HepG2 (cell line): ENCODE measurements around the gene EFNA2. TPM values are rescaled to one million over a fixed set of nuclear protein-coding genes. Genes with fewer than 3 reads are reported as not detected.

ENCODE experiments used
- ATAD3A ChIP-seq: sonication (generic); formaldehyde crosslinking; IDR thresholded peaks from 2 replicates; pipeline ENCODE4 v1.4.0; 2020; ENCODE audit warnings: missing genetic modification reagents
- CREM ChIP-seq, 2 experiments: sonication (generic) in 1 of 2; formaldehyde crosslinking in 1 of 2; IDR thresholded peaks; 2 replicates each; pipeline versions ENCODE4 v1.4.0 to v1.6.1; 2016 to 2020; ENCODE audit warnings: antibody characterized with exemption in 1 of 2, mild to moderate bottlenecking in 1 of 2, missing genetic modification reagents in 1 of 2
- KDM6A ChIP-seq: IDR thresholded peaks from 2 replicates; pipeline ENCODE4 v1.6.1; 2016; ENCODE audit warnings: low read depth
- MAFF ChIP-seq: IDR thresholded peaks from 2 replicates; pipeline ENCODE4 v1.6.1; 2011; ENCODE audit warnings: low read depth, low read length, improper control_type of control experiment
- MEIS1 ChIP-seq: sonication (generic); formaldehyde crosslinking; IDR thresholded peaks from 2 replicates; pipeline ENCODE4 v1.9.0; 2021; ENCODE audit warnings: mild to moderate bottlenecking, missing genetic modification reagents, moderate library complexity, borderline replicate concordance
- MTF2 ChIP-seq: sonication (generic); formaldehyde crosslinking; IDR thresholded peaks from 2 replicates; pipeline ENCODE4 v1.5.0; 2020; ENCODE audit warnings: missing genetic modification reagents, borderline replicate concordance
- NR2C2 ChIP-seq: sonication (generic); formaldehyde crosslinking; IDR thresholded peaks from 2 replicates; pipeline ENCODE4 v1.4.0; 2020; ENCODE audit warnings: missing genetic modification reagents, mild to moderate bottlenecking, moderate library complexity, borderline replicate concordance
- RAD21 ChIP-seq: fragments of 450-650 bp; formaldehyde crosslinking; IDR thresholded peaks from 2 replicates; pipeline ENCODE4 v1.5.0; 2020; ENCODE audit warnings: mild to moderate bottlenecking
- RBM22 ChIP-seq: fragments of 200-400 bp; formaldehyde crosslinking; optimal IDR thresholded peaks from 2 replicates; pipeline ENCODE3; 2017; ENCODE audit warnings: mild to moderate bottlenecking, low read length, moderate library complexity
- ZNF205 ChIP-seq: IDR thresholded peaks from 2 replicates; pipeline ENCODE4 v1.6.1; 2018; ENCODE audit warnings: missing biosample characterization, missing genetic modification reagents
- ZNF225 ChIP-seq: sonication (generic); formaldehyde crosslinking; IDR thresholded peaks from 2 replicates; pipeline ENCODE4 v1.4.0; 2020; ENCODE audit warnings: mild to moderate bottlenecking, missing genetic modification reagents
- ZNF24 ChIP-seq: fragments of 450-650 bp; IDR thresholded peaks from 2 replicates; pipeline ENCODE4 v1.6.1; 2017; ENCODE audit warnings: antibody characterized with exemption, mild to moderate bottlenecking
- ZNF337 ChIP-seq: sonication (generic); formaldehyde crosslinking; IDR thresholded peaks from 2 replicates; pipeline ENCODE4 v1.5.1; 2020; ENCODE audit warnings: missing genetic modification reagents, low read depth, mild to moderate bottlenecking, borderline replicate concordance
- ZNF343 ChIP-seq: sonication (generic); formaldehyde crosslinking; IDR thresholded peaks from 2 replicates; pipeline ENCODE4 v1.4.0; 2020; ENCODE audit warnings: mild to moderate bottlenecking, missing genetic modification reagents
- ZNF619 ChIP-seq: sonication (generic); formaldehyde crosslinking; IDR thresholded peaks from 2 replicates; pipeline ENCODE4 v1.4.0; 2020; ENCODE audit warnings: mild to moderate bottlenecking, missing genetic modification reagents
- polyA plus RNA-seq, 8 experiments: library from polyadenylated mRNA; depleted of rRNA in 3 of 8; stranded (reverse) in 7 of 8; unstranded in 1 of 8; fragments of >200 nt; fragmentation: Illumina TruSeq in 4 of 8; extraction: Trizol in 4 of 8; gene quantifications; 2 replicates each; pipeline versions ENCODE4 v1.2.1 to v1.2.3, GENCODE V29; 2011 to 2016; ENCODE audit warnings: low read depth in 4 of 8, missing spikeins in 1 of 8, mixed read lengths in 1 of 8; ENCODE audit not compliant: insufficient read depth in 1 of 8
- total RNA-seq, 5 experiments: library from RNA; depleted of rRNA; stranded (reverse); fragments of >200 nt; fragmentation: Illumina TruSeq; extraction: Trizol; gene quantifications; 2 replicates each; pipeline ENCODE4 v1.2.3, GENCODE V29; 2016; ENCODE audit warnings: low read depth in 1 of 5
- TF ChIP-seq, protein P1 (sequence below): sonication (generic); formaldehyde crosslinking; IDR thresholded peaks from 2 replicates; pipeline ENCODE4 v1.4.0; 2020; ENCODE audit warnings: low read depth, mild to moderate bottlenecking, missing genetic modification reagents
- TF ChIP-seq, protein P2 (sequence below), 2 experiments: sonication (generic) in 1 of 2; formaldehyde crosslinking in 1 of 2; IDR thresholded peaks; 2 replicates each; pipeline versions ENCODE4 v1.4.0 to v1.6.1; 2016 to 2020; ENCODE audit warnings: borderline replicate concordance in 1 of 2, low read depth in 1 of 2, mild to moderate bottlenecking in 1 of 2, missing genetic modification reagents in 1 of 2
- TF ChIP-seq, protein P3 (sequence below), 2 experiments: sonication (generic) in 1 of 2; formaldehyde crosslinking in 1 of 2; IDR thresholded peaks; 2 replicates each; pipeline versions ENCODE4 v1.5.1 to v1.6.1; 2011 to 2020; ENCODE audit warnings: borderline replicate concordance in 1 of 2, low read depth in 1 of 2, low read length in 1 of 2, mild to moderate bottlenecking in 1 of 2, missing genetic modification reagents in 1 of 2, moderate library complexity in 1 of 2
- TF ChIP-seq, protein P4 (sequence below): fragments of 450-650 bp; IDR thresholded peaks from 2 replicates; pipeline ENCODE4 v1.6.1; 2016

The EFNA2 gene
- total and polyA plus RNA-seq, 2 of the 13 experiments (the other 11 are each of a cell fraction or from before 2014, with no cell fraction given) = 6.0 to 9.9 TPM

DNA sequence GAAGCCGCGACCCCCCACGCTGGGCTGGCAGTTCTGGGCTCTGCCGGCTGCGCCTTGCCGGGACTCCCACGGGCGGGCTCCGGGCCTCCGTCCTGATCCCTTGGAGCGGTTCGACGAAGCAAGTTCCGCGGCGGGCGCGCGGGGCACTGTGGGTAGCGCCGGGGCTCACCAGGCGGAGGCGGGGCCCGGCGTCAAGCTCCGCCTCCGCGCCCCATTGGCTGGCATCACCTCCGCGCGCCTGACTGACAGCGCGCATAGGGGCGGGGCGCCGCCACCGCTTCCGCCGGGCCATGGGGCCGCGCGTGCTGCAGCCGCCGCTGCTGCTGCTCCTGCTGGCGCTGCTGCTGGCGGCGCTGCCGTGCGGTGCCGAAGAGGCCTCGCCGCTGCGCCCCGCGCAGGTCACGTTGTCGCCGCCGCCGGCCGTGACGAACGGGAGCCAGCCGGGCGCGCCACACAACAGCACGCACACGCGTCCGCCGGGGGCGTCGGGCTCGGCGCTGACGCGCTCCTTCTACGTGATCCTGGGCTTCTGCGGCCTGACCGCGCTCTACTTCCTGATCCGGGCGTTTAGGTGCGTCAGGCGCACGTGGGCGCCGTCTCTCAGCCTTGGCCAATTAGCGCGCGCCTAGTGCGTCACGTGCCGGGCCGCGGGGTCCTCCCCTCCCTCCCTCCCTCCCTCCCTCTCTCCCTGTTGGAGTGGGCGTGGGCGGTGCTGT lies 10.3 kb upstream of the EFNA2 start, which contains the start of gene FAM174C (continued):
- TF ChIP-seq, protein P1, sequence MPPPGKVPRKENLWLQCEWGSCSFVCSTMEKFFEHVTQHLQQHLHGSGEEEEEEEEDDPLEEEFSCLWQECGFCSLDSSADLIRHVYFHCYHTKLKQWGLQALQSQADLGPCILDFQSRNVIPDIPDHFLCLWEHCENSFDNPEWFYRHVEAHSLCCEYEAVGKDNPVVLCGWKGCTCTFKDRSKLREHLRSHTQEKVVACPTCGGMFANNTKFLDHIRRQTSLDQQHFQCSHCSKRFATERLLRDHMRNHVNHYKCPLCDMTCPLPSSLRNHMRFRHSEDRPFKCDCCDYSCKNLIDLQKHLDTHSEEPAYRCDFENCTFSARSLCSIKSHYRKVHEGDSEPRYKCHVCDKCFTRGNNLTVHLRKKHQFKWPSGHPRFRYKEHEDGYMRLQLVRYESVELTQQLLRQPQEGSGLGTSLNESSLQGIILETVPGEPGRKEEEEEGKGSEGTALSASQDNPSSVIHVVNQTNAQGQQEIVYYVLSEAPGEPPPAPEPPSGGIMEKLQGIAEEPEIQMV = peak; percentile 51; the same call in 1 of the 2 replicates
- TF ChIP-seq, protein P2, sequence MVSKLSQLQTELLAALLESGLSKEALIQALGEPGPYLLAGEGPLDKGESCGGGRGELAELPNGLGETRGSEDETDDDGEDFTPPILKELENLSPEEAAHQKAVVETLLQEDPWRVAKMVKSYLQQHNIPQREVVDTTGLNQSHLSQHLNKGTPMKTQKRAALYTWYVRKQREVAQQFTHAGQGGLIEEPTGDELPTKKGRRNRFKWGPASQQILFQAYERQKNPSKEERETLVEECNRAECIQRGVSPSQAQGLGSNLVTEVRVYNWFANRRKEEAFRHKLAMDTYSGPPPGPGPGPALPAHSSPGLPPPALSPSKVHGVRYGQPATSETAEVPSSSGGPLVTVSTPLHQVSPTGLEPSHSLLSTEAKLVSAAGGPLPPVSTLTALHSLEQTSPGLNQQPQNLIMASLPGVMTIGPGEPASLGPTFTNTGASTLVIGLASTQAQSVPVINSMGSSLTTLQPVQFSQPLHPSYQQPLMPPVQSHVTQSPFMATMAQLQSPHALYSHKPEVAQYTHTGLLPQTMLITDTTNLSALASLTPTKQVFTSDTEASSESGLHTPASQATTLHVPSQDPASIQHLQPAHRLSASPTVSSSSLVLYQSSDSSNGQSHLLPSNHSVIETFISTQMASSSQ (IDR thresholded peaks at IDR 0.05; ENCODE audit: low read depth) = no peak
- TF ChIP-seq, protein P2 (CRISPR knock-in tag; IDR thresholded peaks at IDR 0.05; ENCODE audit: borderline replicate concordance) = peak; percentile 8; the same call in 1 of the 2 replicates
- TF ChIP-seq ZNF24 = 0 out of 2 replicates have a peak, but pooled peaks have one; percentile 19
- TF ChIP-seq KDM6A (CRISPR knock-in tag) = no peak
- TF ChIP-seq, protein P3, sequence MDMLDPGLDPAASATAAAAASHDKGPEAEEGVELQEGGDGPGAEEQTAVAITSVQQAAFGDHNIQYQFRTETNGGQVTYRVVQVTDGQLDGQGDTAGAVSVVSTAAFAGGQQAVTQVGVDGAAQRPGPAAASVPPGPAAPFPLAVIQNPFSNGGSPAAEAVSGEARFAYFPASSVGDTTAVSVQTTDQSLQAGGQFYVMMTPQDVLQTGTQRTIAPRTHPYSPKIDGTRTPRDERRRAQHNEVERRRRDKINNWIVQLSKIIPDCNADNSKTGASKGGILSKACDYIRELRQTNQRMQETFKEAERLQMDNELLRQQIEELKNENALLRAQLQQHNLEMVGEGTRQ (IDR thresholded peaks at IDR 0.05; ENCODE audit: low read depth, low read length) = peak; percentile 99
- TF ChIP-seq, protein P3 (CRISPR knock-in tag; IDR thresholded peaks at IDR 0.05; ENCODE audit: borderline replicate concordance) = peak; percentile 97; the same call in 1 of the 2 replicates
- TF ChIP-seq, protein P4, sequence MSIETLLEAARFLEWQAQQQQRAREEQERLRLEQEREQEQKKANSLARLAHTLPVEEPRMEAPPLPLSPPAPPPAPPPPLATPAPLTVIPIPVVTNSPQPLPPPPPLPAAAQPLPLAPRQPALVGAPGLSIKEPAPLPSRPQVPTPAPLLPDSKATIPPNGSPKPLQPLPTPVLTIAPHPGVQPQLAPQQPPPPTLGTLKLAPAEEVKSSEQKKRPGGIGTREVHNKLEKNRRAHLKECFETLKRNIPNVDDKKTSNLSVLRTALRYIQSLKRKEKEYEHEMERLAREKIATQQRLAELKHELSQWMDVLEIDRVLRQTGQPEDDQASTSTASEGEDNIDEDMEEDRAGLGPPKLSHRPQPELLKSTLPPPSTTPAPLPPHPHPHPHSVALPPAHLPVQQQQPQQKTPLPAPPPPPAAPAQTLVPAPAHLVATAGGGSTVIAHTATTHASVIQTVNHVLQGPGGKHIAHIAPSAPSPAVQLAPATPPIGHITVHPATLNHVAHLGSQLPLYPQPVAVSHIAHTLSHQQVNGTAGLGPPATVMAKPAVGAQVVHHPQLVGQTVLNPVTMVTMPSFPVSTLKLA = peak; percentile 91
- no peak; the same call in 1 of the 2 replicates for TF ChIP-seq ZNF343 (CRISPR knock-in tag)
- no peak for TF ChIP-seq MTF2 (CRISPR knock-in tag)
- peak; percentile 69 for TF ChIP-seq CREM (IDR thresholded peaks at IDR 0.05)
- TF ChIP-seq CREM (CRISPR knock-in tag; IDR thresholded peaks at IDR 0.05) = no peak
- no peak for TF ChIP-seq ZNF337
- TF ChIP-seq ZNF205 (CRISPR knock-in tag) = no peak
- TF ChIP-seq RBM22 = peak; percentile 90
- TF ChIP-seq ZNF225 (CRISPR knock-in tag) = peak; percentile 46; the same call in 1 of the 2 replicates
- no peak for TF ChIP-seq ATAD3A
- TF ChIP-seq RAD21 (CRISPR knock-in tag) = peak; percentile 77; the same call in 1 of the 2 replicates
- peak; percentile 80 for TF ChIP-seq NR2C2 (CRISPR knock-in tag)
- TF ChIP-seq MAFF = no peak
- TF ChIP-seq MEIS1 (CRISPR knock-in tag) = no peak
- no peak for TF ChIP-seq ZNF619 (CRISPR knock-in tag)
